OCI-LY1 (cell line): ENCODE measurements around the gene FMNL3.

Source experiments
- H2AFZ ChIP-seq: fragments of 200-600 bp; sonication (generic), shearing (Covaris generic); 2 replicates; pipeline ENCODE4 v1.6.0; 2014; ENCODE audit warnings: antibody characterized with exemption, mild to moderate bottlenecking, low read length
- H3F3A ChIP-seq: fragments of 200-600 bp; sonication (generic), shearing (Covaris generic); 2 replicates; pipeline ENCODE4 v1.6.0; 2014; ENCODE audit warnings: mild to moderate bottlenecking, antibody characterized with exemption, low read length, moderate library complexity; ENCODE audit not compliant: insufficient read depth
- H3K27ac ChIP-seq: fragments of 200-600 bp; sonication (generic); 2 replicates; pipeline ENCODE4 v1.5.1; 2014; ENCODE audit warnings: low read length, mixed run types, mild to moderate bottlenecking, low read depth; ENCODE audit not compliant: poor library complexity, severe bottlenecking
- H3K27me3 ChIP-seq: fragments of 200-600 bp; sonication (generic); 2 replicates; pipeline ENCODE4 v1.6.0; 2014; ENCODE audit warnings: antibody characterized with exemption, mild to moderate bottlenecking, low read length, moderate library complexity; ENCODE audit not compliant: insufficient read depth
- H3K36me3 ChIP-seq: fragments of 200-600 bp; sonication (generic); 2 replicates; pipeline ENCODE4 v1.6.1; 2014; ENCODE audit warnings: mild to moderate bottlenecking, antibody characterized with exemption, low read length, moderate library complexity, mixed read lengths; ENCODE audit not compliant: insufficient read depth
- H3K4me1 ChIP-seq: fragments of 200-600 bp; sonication (generic); 2 replicates; pipeline ENCODE4 v1.5.1; 2014; ENCODE audit warnings: mild to moderate bottlenecking, low read length, moderate library complexity; ENCODE audit not compliant: insufficient read depth, severe bottlenecking
- H3K4me2 ChIP-seq: fragments of 200-600 bp; sonication (generic), shearing (Covaris generic); 2 replicates; pipeline ENCODE4 v1.6.1; 2014; ENCODE audit warnings: low read length
- H3K4me3 ChIP-seq: fragments of 200-600 bp; sonication (generic); 2 replicates; pipeline ENCODE4 v1.5.1; 2014; ENCODE audit warnings: low read length, low read depth, mild to moderate bottlenecking, mixed read lengths; ENCODE audit not compliant: poor library complexity, severe bottlenecking
- H3K79me2 ChIP-seq: fragments of 200-600 bp; shearing (Covaris generic); 2 replicates; pipeline ENCODE4 v1.6.1; 2016; ENCODE audit warnings: mixed run types, low read length, mixed read lengths; ENCODE audit not compliant: insufficient read depth
- H3K9ac ChIP-seq: fragments of 200-600 bp; sonication (generic), shearing (Covaris generic); 2 replicates; pipeline ENCODE4 v1.6.1; 2014; ENCODE audit warnings: mild to moderate bottlenecking, low read length, mixed read lengths
- H3K9me2 ChIP-seq: fragments of 200-600 bp; sonication (generic), shearing (Covaris generic); 2 replicates; pipeline ENCODE4 v1.6.1; 2014; ENCODE audit warnings: low read depth, mild to moderate bottlenecking, low read length, mixed read lengths
- H3K9me3 ChIP-seq: fragments of 200-600 bp; shearing (Covaris generic); 2 replicates; pipeline ENCODE4 v1.6.1; 2014; ENCODE audit warnings: low read length, mixed read lengths
- H4K20me1 ChIP-seq: fragments of 200-600 bp; sonication (generic), shearing (Covaris generic); 2 replicates; pipeline ENCODE4 v1.6.0; 2016; ENCODE audit warnings: mild to moderate bottlenecking, low read length; ENCODE audit not compliant: insufficient read depth
- CTCF ChIP-seq: fragments of 200-600 bp; sonication (generic), shearing (Covaris generic); IDR thresholded peaks from 2 replicates; pipeline ENCODE4 v1.5.1; 2017; ENCODE audit warnings: mild to moderate bottlenecking, antibody characterized with exemption, low read length, moderate library complexity, mixed read lengths
- EZH2 ChIP-seq: fragments of 200-600 bp; sonication (generic), shearing (Covaris generic); IDR thresholded peaks from 2 replicates; pipeline ENCODE4 v1.8.0; 2017; ENCODE audit warnings: borderline replicate concordance, mixed run types, mild to moderate bottlenecking, antibody characterized with exemption, low read length, moderate library complexity, mixed read lengths

Gene FMNL3

GRCh38 chr12:49635656-49636055 is 71.5 kb downstream of the FMNL3 start:
- TF ChIP-seq CTCF = no peak
- TF ChIP-seq EZH2 = no peak
- no peaks in the 10 kb centered on the region for H3K79me2 ChIP-seq
- no peak overlapping the region for H2AFZ ChIP-seq
- H3K27me3 ChIP-seq = peaks cover 1% of the 10 kb centered on the region; the same call in 1 of the 2 replicates
- no peak overlapping the region for H3K9ac ChIP-seq
- H3K27ac ChIP-seq = no peak overlapping the region
- no peaks in the 10 kb centered on the region for H3K36me3 ChIP-seq
- no peak overlapping the region for H3K4me2 ChIP-seq
- no peaks in the 10 kb centered on the region for H3K9me3 ChIP-seq
- H3K4me1 ChIP-seq = peaks cover 7% of the 10 kb centered on the region
- no peaks in the 10 kb centered on the region for H3K9me2 ChIP-seq
- no peak overlapping the region for H3K4me3 ChIP-seq
- H4K20me1 ChIP-seq = no peaks in the 10 kb centered on the region
- H3F3A ChIP-seq = no peaks in the 10 kb centered on the region

- Histone ChIP-seq H3K9ac (no peak overlapping the region), H4K20me1 (no peaks in the 10 kb centered on the region), H3K27ac (no peak overlapping the region), H3K9me3 (no peaks in the 10 kb centered on the region), H2AFZ (no peak overlapping the region), H3F3A (no peaks in the 10 kb centered on the region), H3K9me2 (no peaks in the 10 kb centered on the region), H3K4me1 (peaks cover 7% of the 10 kb centered on the region), H3K4me3 (no peak overlapping the region), H3K79me2 (no peaks in the 10 kb centered on the region), H3K27me3 (0 out of 2 replicates have a peak, but pooled peaks cover 7% of the 10 kb centered on the region), H3K36me3 (no peaks in the 10 kb centered on the region), H3K4me2 (no peak overlapping the region)
- TF ChIP-seq CTCF = no peak
- TF ChIP-seq EZH2 = no peak
These were observed 72.2 kb downstream of the FMNL3 start for GRCh38 chr12:49635036-49635435.

GRCh38 chr12:49633703-49634345 is 73.4 kb downstream of the FMNL3 start:
- no peaks in the 10 kb centered on the region for H3K36me3 ChIP-seq
- TF ChIP-seq EZH2 = no peak
- no peak for TF ChIP-seq CTCF

More at GRCh38 chr12:49633703-49634345, 73.4 kb downstream of the FMNL3 start:
- Histone ChIP-seq H3K9me3 (no peaks in the 10 kb centered on the region), H3K4me3 (no peak overlapping the region), H3F3A (no peaks in the 10 kb centered on the region), H3K9ac (no peak overlapping the region), H3K4me2 (no peak overlapping the region), H3K4me1 (peaks cover 7% of the 10 kb centered on the region), H3K79me2 (no peaks in the 10 kb centered on the region), H3K9me2 (no peaks in the 10 kb centered on the region), H3K27ac (no peak overlapping the region), H4K20me1 (no peaks in the 10 kb centered on the region), H3K27me3 (peaks cover 11% of the 10 kb centered on the region; the same call in 1 of the 2 replicates), H2AFZ (no peak overlapping the region)
